AG09309 (cell line): ENCODE results near the gene SCRN1.

Experiments used
- DNase-seq: peaks from one replicate; pipeline ENCODE4 v3.0.0-alpha.2; 2010; ENCODE audit warnings: low read depth
- H3K4me3 ChIP-seq: 2 replicates; pipeline ENCODE4 v1.5.1; 2011; ENCODE audit warnings: mild to moderate bottlenecking, low read depth, low read length, moderate library complexity; ENCODE audit not compliant: control insufficient read depth
- CTCF ChIP-seq: IDR thresholded peaks from 2 replicates; pipeline ENCODE4 v1.5.1; 2011; ENCODE audit warnings: mild to moderate bottlenecking, low read depth, low read length, inconsistent platforms; ENCODE audit not compliant: insufficient read depth, control insufficient read depth; ENCODE audit errors: missing control alignments

The SCRN1 gene

GRCh38 chr7:30023524-30023923 is 33.9 kb upstream of the SCRN1 start:
- no peak for DNase-seq
- no peak overlapping the region for H3K4me3 ChIP-seq
- no peak for TF ChIP-seq CTCF

- H3K4me3 ChIP-seq, result no peak overlapping the region
- no peak for TF ChIP-seq CTCF
- no peak for DNase-seq
These were observed 33.4 kb upstream of the SCRN1 start for GRCh38 chr7:30022991-30023390.

GRCh38 chr7:30020535-30020934 is 30.9 kb upstream of the SCRN1 start:
- no peak overlapping the region for H3K4me3 ChIP-seq
- TF ChIP-seq CTCF, result no peak
- no peak for DNase-seq

- no peak for DNase-seq
- no peak for TF ChIP-seq CTCF
- H3K4me3 ChIP-seq, result no peak overlapping the region
These were observed 30.4 kb upstream of the SCRN1 start for GRCh38 chr7:30019960-30020359.

GRCh38 chr7:30019387-30019786 is 29.8 kb upstream of the SCRN1 start:
- no peak overlapping the region for H3K4me3 ChIP-seq
- no peak for TF ChIP-seq CTCF
- DNase-seq, result no peak

GRCh38 chr7:30018451-30018850 is 28.9 kb upstream of the SCRN1 start:
- no peak overlapping the region for H3K4me3 ChIP-seq
- no peak for DNase-seq
- no peak for TF ChIP-seq CTCF

GRCh38 chr7:30012757-30013156 is 23.2 kb upstream of the SCRN1 start:
- DNase-seq, result no peak
- H3K4me3 ChIP-seq, result no peak overlapping the region
- TF ChIP-seq CTCF, result no peak
